GM12865 (cell line): ENCODE measurements around the gene CCDC126.
A peak's percentile ranks its signal among the peaks of the same experiment; 100 is the strongest.

Source experiments
- DNase-seq: peaks from one replicate; pipeline ENCODE4 v3.0.0; 2010; ENCODE audit warnings: low read depth
- H3K4me3 ChIP-seq: 2 replicates; pipeline ENCODE4 v1.5.1; 2011; ENCODE audit warnings: mild to moderate bottlenecking, low read depth, low read length, control low read depth
- TF ChIP-seq, protein P1 (sequence below): IDR thresholded peaks from 2 replicates; pipeline ENCODE4 v1.5.1; 2011; ENCODE audit warnings: low read length, control low read depth, low read depth, inconsistent platforms; ENCODE audit not compliant: insufficient read depth; ENCODE audit errors: missing control alignments

CCDC126 gene

DNA sequence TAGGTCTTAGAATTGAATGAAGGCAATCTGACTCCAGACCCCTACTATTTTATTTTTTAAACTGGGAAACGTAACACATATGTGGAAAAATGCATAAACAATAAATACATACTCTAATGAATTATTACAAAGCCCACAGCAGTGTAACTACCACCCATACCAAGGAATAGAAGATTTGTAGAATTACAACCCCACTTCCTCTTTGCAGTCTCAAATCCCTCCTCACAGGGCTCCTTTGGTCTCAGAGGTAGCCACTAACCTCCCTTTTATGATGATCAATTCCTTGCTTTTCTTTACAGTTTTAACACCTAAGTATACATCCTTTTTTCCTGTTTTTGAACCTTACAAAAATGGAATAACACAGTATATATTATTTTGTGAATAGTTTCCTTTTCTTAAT is 6.7 kb upstream of the CCDC126 start:
- no peak for DNase-seq
- TF ChIP-seq, protein P1, sequence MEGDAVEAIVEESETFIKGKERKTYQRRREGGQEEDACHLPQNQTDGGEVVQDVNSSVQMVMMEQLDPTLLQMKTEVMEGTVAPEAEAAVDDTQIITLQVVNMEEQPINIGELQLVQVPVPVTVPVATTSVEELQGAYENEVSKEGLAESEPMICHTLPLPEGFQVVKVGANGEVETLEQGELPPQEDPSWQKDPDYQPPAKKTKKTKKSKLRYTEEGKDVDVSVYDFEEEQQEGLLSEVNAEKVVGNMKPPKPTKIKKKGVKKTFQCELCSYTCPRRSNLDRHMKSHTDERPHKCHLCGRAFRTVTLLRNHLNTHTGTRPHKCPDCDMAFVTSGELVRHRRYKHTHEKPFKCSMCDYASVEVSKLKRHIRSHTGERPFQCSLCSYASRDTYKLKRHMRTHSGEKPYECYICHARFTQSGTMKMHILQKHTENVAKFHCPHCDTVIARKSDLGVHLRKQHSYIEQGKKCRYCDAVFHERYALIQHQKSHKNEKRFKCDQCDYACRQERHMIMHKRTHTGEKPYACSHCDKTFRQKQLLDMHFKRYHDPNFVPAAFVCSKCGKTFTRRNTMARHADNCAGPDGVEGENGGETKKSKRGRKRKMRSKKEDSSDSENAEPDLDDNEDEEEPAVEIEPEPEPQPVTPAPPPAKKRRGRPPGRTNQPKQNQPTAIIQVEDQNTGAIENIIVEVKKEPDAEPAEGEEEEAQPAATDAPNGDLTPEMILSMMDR = no peak
- H3K4me3 ChIP-seq = no peak overlapping the region

DNA sequence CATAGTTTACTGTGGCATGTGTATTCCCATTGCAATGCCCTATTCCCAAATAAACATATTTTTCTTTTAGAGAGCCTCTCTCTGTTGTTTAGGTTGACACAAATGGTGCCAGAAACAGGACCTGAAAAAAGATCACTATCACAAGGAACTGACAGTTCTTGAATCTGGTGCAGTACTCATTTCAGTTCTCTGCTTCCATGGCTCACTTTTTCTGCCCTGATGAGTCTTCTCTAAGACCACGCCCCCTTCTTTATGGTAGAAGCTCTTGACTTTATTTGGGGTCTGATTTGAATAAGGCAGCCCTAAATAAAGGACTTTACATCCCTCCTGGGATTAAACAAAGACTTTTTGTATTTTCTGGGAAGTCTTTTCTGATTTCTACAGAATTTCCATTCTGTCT is 3.5 kb upstream of the CCDC126 start:
- TF ChIP-seq, protein P1 = no peak
- no peak overlapping the region for H3K4me3 ChIP-seq
- peak; percentile 61 for DNase-seq

DNA sequence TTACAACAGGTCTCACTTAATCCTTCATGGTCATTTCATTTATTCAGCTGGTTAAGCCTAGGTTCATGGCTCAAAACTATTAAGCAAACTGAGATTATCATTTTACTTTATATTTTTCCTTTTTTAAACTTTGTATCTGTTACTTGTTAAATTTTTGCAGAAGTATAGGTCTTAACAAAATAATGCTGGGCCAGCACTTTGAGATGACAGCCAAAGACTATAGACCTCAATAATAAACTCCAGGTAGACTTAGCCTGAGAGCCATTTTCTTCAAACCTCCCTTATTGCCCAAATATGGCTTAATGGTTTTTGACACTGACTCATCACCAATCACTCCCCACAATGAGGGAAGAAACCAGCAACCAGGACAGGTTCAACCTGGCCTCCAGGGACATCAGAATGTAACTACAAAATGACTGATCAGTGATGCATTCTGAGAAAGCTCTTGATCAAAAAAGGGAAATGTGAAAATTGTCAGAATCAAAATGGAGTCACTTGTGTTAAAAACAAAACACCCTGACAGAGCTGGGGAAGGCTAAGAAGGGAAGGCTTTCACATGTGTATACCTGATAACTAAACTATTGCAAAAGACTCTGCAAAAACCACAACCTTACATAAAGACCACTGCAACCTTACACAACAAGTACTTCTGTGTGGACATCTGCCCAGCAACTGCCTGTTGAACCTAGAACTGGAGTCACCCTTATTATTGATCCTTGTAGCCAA is 2.1 kb upstream of the CCDC126 start:
- peak; percentile 93 for DNase-seq
- TF ChIP-seq, protein P1 = no peak

DNA sequence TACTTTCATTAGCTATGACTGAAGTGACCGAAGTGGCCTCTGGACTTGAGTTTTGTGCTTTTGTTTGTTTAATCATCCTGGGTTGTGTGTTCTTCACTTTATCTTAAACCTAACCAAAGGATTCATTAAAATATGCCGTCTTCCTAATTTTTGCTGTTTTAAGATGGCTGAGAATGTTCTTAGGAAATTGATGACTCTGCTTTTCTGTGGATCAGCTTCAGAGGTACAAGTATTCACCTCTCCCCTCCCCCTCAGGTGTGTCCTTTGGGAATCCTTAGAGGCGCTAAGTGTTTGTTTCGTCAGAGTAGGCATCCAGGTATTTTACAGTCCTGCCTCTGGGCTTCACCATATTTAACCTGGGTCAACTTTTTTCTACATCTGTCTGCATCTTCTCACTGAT is 1.1 kb downstream of the CCDC126 start:
- peak overlapping the region; percentile 58 for H3K4me3 ChIP-seq
- DNase-seq = no peak
- TF ChIP-seq, protein P1 = no peak

More for the DNA sequence above, 2.1 kb upstream of the CCDC126 start:
- H3K4me3 ChIP-seq = no peak overlapping the region

GRCh38 chr7:23600236-23600635 is 3.1 kb downstream of the CCDC126 start:
- no peak for DNase-seq
- TF ChIP-seq, protein P1 = no peak
- H3K4me3 ChIP-seq = no peak overlapping the region

GRCh38 chr7:23603632-23604295 is 6.6 kb downstream of the CCDC126 start:
- DNase-seq = no peak
- no peak overlapping the region for H3K4me3 ChIP-seq

More at GRCh38 chr7:23603632-23604295, 6.6 kb downstream of the CCDC126 start:
- TF ChIP-seq, protein P1 = no peak
